Left ventricle myocardium inferior (tissue), 1 donor: ENCODE results near the gene SERPINB7. TPM values are rescaled to one million over a fixed set of nuclear protein-coding genes. Genes with fewer than 3 reads are reported as not detected.

ENCODE experiments used
- DNase-seq: peaks from one replicate; pipeline ENCODE4 v3.0.0-alpha.2; 2020
- H3K27ac ChIP-seq: fragments of 200-600 bp; replicated peaks from 2 replicates; pipeline ENCODE4 v1.8.0; 2021
- H3K27me3 ChIP-seq: fragments of 200-600 bp; 2 replicates; pipeline ENCODE4 v1.8.0; 2021; ENCODE audit warnings: low read depth
- H3K36me3 ChIP-seq: fragments of 200-600 bp; 2 replicates; pipeline ENCODE4 v1.8.0; 2021
- H3K4me1 ChIP-seq: fragments of 200-600 bp; 2 replicates; pipeline ENCODE4 v1.8.0; 2021
- H3K4me3 ChIP-seq: fragments of 200-600 bp; 2 replicates; pipeline ENCODE4 v1.8.0; 2021; ENCODE audit warnings: mild to moderate bottlenecking, moderate library complexity
- H3K9me3 ChIP-seq: fragments of 200-600 bp; replicated peaks from 2 replicates; pipeline ENCODE4 v1.8.0; 2021
- CTCF ChIP-seq: fragments of 200-600 bp; IDR thresholded peaks from 2 replicates; pipeline ENCODE4 v1.8.0; 2021; ENCODE audit warnings: antibody characterized with exemption, mild to moderate bottlenecking, borderline replicate concordance
- intact Hi-C: fragments of 100-400 bp; cut with micrococcal nuclease; formaldehyde crosslinking; loops from one replicate; pipeline ENCODE4 v1.11.0; 2022
- total RNA-seq: library from RNA; stranded (reverse); fragmentation: NEBNext Ultra II Directional; extraction: Animal tissue kit (Norgen Biotek cat#: 25700); gene quantifications from one replicate; pipeline ENCODE4 v1.2.1, GENCODE V29; 2021
- donor health status: DM: no; HTN: yes; CAD: no; lungs with severe emphysema.

The SERPINB7 gene
- total RNA-seq, 1 donor from 2014 or later: not detected

- no peaks in the 10 kb centered on the region for H3K4me1 ChIP-seq
- H3K4me3 ChIP-seq: no peak overlapping the region
- peaks cover 10% of the 10 kb centered on the region for H3K27me3 ChIP-seq
- no peak for DNase-seq
- TF ChIP-seq CTCF: no peak
- H3K36me3 ChIP-seq: no peaks in the 10 kb centered on the region
- intact Hi-C loops: no loop called here
- H3K9me3 ChIP-seq: no peaks in the 10 kb centered on the region
- H3K27ac ChIP-seq: no peak overlapping the region
These were observed 32.9 kb downstream of the SERPINB7 start for GRCh38 chr18:63808125-63808524.

GRCh38 chr18:63817441-63818051 lies 42.3 kb downstream of the SERPINB7 start:
- Histone ChIP-seq H3K36me3 (no peaks in the 10 kb centered on the region), H3K9me3 (peaks cover 32% of the 10 kb centered on the region), H3K4me3 (no peak overlapping the region), H3K27ac (no peak overlapping the region), H3K4me1 (no peaks in the 10 kb centered on the region), H3K27me3 (peaks cover 26% of the 10 kb centered on the region)
- DNase-seq: no peak
- intact Hi-C loops: no loop called here
- TF ChIP-seq CTCF: no peak

- Histone ChIP-seq H3K36me3 (no peaks in the 10 kb centered on the region), H3K27me3 (peaks cover 26% of the 10 kb centered on the region), H3K27ac (no peak overlapping the region), H3K4me1 (no peaks in the 10 kb centered on the region), H3K9me3 (peaks cover 32% of the 10 kb centered on the region), H3K4me3 (no peak overlapping the region)
- TF ChIP-seq CTCF: no peak
- no peak for DNase-seq
- intact Hi-C loops: no loop called here
These were observed 43.0 kb downstream of the SERPINB7 start for GRCh38 chr18:63818212-63818611.

GRCh38 chr18:63819786-63820185 lies 44.6 kb downstream of the SERPINB7 start:
- no peak overlapping the region for H3K27ac ChIP-seq
- no peak overlapping the region for H3K4me3 ChIP-seq
- H3K36me3 ChIP-seq: no peaks in the 10 kb centered on the region
- H3K9me3 ChIP-seq: peaks cover 32% of the 10 kb centered on the region
- H3K4me1 ChIP-seq: no peaks in the 10 kb centered on the region
- TF ChIP-seq CTCF: no peak
- no peak for DNase-seq
- H3K27me3 ChIP-seq: peaks cover 36% of the 10 kb centered on the region
- intact Hi-C loops: loop anchor here (10.0 kb wide), 1 partner anchor 115 kb away; no protein-coding TSS in a partner anchor

GRCh38 chr18:63820694-63821093 lies 45.5 kb downstream of the SERPINB7 start:
- Histone ChIP-seq H3K36me3 (no peaks in the 10 kb centered on the region), H3K4me1 (no peaks in the 10 kb centered on the region), H3K4me3 (no peak overlapping the region), H3K27ac (no peak overlapping the region), H3K9me3 (peaks cover 23% of the 10 kb centered on the region), H3K27me3 (peaks cover 36% of the 10 kb centered on the region)
- intact Hi-C loops: loop anchor here (10.0 kb wide), 1 partner anchor 114 kb away; no protein-coding TSS in a partner anchor
- DNase-seq: no peak
- TF ChIP-seq CTCF: no peak
